IPS DF 19.7 (cell line): ENCODE results near the gene DCLK3.

Experiments used
- DNase-seq: peaks from one replicate; pipeline ENCODE4 v3.0.0-alpha.2; 2013; ENCODE audit warnings: low read depth, low spot score

The DCLK3 gene

GRCh38 chr3:36709281-36709680 is 55.1 kb downstream of the DCLK3 start:
- no peak for DNase-seq

- peak; percentile 33 for DNase-seq
Measured at GRCh38 chr3:36707623-36708409, 56.5 kb downstream of the DCLK3 start.

DNA sequence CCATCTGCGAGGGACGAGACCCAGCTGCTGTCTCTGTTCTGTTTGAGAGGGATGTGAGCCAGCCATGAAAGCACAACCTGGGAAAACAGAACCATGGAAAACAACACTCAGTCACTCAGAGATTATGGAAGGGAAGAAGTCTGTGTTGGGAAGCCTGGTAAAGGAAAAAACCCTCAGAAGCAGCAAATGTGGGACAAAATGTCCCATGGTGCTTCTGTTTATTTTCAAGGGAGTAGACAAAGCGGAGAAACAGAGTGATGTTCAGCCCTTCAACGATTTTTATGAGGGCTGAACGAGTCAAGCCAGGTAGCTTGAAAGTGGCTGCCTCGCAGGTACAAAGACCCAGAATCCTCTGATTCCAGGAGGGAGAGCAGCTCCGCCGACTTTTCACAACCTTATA is 59.3 kb downstream of the DCLK3 start:
- no peak for DNase-seq

DNA sequence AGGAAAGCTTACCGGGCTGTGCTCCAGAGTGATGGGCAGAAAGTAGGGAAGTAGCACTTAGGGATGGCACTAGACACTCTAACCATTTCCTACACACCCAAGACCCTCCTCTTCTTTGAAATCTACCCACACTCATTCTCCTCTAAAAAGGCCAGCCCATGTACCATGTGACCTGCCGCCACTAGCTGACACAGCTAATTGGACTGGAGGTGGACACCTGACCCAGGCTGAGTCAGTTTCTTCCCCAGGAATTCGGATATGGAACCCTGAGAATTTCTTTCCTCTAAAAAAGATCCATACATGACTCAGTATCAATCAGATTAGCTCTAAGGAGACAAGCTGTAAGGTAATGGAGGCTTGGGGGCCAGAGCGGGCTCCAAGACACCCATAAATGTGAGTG is 60.1 kb downstream of the DCLK3 start:
- no peak for DNase-seq

DNA sequence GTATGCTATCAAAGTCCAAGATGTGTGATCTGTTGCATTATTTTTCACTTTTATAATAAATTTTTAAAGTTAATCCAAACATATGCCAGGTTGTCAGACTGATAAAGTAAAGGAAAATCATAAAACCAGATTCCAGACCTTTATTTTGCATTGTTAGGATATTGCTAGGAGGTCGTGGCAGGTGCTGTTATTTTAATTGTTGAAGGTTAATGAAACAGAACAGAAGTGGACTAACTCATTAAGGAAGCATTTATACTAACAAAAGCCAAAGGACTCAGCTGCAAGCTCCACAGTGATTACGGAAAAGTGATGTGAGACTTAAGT is 63.1 kb downstream of the DCLK3 start:
- no peak for DNase-seq

DNA sequence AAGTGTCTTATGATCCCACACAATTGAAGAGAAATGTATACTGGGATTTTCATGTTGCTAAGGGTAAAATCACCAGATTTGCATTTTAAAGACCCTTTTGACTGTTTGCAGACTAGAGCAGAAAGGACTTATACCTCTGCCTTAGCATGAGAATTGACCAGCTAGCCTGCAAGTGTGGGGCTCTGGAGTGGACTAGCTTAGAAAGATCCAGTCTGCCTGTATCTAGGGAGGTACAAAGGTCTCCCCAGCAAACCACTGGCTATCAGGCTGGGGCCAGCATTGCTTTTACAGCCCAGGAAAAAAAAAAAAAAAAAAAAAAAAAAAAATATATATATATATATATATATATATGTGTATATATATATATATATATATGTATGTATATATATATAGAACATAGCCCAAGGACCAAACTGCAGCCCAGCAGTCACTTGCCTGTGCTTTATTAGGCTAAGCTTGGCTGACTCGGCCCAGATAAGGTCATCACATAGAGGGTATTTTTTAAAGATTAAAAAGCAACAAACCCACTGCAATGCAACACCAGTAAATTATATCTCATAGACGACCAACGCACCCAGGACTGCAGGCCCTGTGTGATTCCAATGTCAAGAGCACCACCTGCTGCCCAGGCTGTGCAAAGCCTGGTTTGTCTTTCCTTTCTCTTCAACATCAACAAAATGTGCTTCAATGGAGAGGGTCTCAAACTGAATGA is 63.7 kb downstream of the DCLK3 start:
- no peak for DNase-seq

GRCh38 chr3:36698314-36698713 is 66.0 kb downstream of the DCLK3 start:
- DNase-seq, result no peak

DNA sequence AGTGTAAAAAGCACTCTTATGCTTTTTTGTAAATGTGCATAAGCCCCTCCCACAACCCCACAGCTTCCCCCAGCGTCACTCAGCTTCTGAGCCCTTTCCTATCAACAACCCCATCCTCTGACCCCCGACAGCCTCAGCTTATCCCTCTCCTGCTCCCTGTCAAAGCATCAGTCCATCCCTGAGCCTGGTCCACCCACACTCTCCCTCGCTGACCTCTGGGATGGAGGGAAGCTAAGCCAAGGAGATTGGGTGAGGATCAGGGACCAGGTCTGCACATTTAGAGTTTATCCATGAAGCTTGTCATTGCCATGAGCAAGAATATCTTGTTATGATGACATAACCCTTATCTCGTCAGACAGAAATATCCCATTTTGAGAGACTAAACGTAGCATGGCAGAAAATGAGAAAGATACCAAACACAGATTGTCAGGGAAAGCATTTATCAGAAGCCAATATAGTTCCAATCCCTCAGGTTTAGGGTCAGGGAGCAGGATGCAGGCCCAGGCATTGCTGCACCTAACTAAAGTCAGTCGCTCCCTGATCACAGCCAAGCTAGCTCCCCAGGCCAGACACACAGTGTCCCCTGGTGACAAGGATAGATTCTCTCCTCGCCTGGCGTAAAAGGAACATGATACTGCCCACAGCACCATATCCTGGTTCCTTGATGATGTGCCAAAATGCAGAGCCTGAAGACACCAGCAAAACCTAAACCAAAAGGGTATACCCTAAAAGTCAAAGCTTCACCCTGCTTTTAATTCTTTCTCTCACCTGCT is 66.9 kb downstream of the DCLK3 start:
- DNase-seq, result no peak

DNA sequence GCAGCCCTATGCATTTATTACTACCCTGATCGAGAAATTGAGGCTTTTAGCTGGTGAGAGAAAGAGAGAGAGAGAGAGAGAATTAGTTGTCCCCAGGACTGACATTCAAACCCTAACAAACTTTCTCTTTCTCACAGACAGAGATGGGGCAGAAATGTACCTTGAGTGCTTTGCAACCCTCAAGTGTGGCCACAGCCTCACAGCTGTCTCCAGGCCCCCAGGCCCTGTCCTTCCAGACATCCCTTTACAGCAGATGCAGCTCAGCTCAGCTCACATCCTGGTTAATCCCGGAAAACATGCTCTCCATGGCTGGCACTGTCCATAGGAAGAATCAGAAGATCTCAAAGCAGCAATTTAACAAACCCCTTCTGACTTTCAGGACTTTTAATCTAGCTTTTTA is 67.6 kb downstream of the DCLK3 start:
- DNase-seq, result no peak

DNA sequence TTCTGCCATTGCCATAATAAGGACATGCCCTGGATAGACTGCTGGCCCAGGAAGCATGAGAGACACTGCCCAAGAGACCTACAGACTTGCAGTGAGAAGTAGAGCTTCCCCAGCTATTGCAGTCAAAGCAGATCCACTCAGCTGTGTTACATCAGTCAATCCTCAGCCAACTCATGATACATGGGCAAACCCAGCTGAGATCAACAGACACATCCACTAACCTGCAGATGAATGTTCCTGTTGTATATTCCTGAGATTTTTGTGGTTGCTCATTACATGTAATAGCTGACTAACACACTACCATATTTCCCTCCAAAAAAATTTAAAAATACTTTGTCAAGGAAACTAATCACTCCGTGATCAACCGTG is 68.6 kb downstream of the DCLK3 start:
- no peak for DNase-seq

DNA sequence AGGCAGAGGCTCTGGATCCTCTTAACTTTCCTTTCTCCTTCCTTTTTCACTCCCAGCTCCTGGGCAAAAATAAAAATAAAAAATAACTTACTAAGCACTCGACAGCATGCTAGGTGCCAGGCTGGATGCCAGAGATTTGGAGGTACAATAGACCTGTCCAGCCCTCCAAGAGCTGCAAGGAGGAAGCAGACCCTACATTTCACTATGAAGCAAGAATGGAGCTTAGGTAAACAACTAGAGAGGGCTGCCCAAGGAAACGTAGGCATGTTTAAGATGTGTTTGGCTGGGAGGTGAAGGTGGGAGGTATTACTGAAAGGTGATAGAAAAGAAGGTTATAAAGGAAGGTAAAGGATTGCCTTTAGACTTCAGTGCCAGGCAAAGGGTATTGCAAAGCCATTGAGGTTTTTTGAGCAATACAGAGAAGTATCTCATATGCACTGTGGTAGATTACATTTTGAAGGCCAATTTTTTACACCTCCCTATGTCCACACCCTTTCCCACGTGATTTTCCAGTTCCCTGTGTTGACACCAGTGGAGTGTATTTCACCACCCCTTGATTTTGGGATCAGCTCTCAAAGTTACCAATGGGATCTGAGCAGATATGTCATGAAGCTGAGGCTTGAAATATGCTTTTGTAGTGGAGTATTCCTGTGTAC is 69.1 kb downstream of the DCLK3 start:
- DNase-seq, result no peak

- no peak for DNase-seq
Measured at GRCh38 chr3:36693670-36694069, 70.7 kb downstream of the DCLK3 start.

DNA sequence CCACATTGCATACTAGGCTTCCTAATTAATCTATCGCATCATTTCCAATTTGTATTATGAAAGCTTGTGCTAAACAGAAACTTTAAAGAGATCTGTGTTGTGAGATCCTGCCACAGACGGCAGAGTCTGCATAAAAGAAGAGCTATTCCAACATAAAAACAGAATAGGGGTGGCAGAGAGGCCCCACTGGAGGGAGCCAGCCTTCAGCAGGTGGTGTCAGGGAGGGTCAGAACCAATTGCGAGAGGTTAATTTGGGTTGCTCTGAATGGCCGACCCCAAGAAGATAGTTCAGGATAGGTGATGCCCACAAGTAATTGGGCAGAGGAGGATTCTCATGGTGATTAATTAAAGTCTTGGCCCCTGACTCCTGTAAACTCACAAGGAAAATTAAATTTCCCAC is 74.8 kb downstream of the DCLK3 start:
- DNase-seq, result no peak

DNA sequence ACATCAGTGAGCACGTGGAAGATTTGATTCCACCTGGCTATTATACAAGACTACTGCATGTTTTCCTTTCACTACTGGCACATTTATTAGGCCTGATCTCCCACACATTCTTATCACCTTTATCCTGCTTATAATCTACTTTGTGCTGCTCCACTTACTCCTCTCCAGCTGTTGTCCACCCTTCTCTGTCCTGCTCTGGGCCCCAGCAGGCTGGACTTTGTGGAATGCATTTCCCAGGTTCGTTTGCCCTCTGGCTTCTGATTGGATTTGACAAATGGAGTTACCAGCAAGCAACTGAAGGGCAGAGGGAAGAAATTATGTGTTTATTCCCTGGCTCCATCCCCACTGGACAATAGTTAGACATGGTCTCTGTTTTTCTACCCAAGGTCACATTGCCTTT is 75.5 kb downstream of the DCLK3 start:
- no peak for DNase-seq

- DNase-seq, result no peak
Measured at GRCh38 chr3:36686516-36686915, 77.8 kb downstream of the DCLK3 start.

- no peak for DNase-seq
Measured at GRCh38 chr3:36681867-36682266, 82.5 kb downstream of the DCLK3 start.

GRCh38 chr3:36680952-36681351 is 83.4 kb downstream of the DCLK3 start:
- DNase-seq, result no peak

- no peak for DNase-seq
Measured at GRCh38 chr3:36679384-36680200, 84.8 kb downstream of the DCLK3 start.

GRCh38 chr3:36678216-36679013 is 85.9 kb downstream of the DCLK3 start:
- DNase-seq, result no peak

DNA sequence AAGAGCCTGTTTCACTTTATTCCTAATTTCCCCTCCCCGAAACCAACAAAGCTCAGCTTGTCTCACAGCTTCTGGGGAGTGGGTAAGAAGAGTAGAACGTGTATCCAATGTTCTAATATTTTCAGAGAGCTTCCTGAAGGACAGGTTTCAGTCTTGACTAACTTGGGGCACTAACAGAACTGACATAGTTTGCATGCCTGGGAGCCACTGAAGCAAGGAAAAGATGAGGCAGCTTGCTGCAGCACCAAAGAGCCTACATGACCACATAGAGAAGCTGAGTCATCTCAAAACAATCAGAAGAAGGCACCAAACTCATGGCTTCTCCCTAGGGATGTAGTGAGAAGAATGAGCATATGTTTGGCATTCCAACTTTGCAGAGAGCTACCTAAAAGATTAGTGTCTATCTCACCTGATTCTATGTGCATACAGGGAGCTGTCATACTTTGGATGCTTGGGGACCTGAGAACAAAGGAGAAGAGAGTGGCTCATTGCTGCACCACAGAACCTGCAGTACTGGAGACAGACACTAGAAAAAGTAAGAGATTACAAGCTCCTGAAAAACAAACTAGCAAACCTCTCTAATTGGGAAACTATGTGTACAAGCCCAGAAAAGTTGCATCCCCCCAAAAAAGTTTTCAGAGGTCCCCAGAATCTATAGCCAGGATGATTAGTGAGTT is 86.9 kb downstream of the DCLK3 start:
- DNase-seq, result no peak
